RCC 7860 (cell line): ENCODE measurements around the gene TANGO2.

Experiments used
- DNase-seq: peaks from one replicate; pipeline ENCODE4 v3.0.0-alpha.2; 2015; ENCODE audit warnings: low spot score
- FAIRE-seq: peaks from 2 replicates; lab custom pipeline; 2012; peaks lifted over from hg19 to GRCh38; lab: Jason Lieb, UNC

Gene TANGO2

DNA sequence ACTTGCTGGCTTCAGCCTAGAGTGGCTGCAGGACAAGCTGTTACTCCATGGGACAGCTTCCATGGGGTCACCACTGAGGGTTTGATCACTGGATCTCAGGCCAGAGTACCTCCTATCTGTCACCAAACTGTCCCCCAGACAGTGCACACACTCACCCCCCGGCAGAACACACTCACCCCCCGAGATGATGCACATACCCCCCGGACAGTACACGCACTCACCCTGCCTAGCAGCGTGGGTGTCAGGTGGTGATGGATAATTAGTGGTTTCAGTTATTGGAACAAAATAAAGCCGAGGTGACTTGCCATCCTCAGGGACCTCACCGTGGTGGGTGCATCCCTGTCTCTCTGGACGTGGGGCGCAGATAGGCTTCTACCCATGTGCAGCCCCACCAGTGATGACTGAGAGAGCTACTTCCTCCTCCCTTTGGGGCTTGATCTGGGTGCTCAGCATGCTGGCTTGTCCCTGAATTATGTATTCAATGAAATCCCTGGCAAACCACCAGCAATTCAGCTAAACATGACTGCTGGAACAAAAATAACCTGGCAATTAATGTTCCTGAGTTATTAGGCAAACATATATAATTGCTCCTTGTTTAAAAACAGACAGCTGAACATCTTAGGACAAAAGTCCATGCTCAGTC, 18.9 kb downstream of the TANGO2 start:
- FAIRE-seq (no peak), DNase-seq (no peak)

DNA sequence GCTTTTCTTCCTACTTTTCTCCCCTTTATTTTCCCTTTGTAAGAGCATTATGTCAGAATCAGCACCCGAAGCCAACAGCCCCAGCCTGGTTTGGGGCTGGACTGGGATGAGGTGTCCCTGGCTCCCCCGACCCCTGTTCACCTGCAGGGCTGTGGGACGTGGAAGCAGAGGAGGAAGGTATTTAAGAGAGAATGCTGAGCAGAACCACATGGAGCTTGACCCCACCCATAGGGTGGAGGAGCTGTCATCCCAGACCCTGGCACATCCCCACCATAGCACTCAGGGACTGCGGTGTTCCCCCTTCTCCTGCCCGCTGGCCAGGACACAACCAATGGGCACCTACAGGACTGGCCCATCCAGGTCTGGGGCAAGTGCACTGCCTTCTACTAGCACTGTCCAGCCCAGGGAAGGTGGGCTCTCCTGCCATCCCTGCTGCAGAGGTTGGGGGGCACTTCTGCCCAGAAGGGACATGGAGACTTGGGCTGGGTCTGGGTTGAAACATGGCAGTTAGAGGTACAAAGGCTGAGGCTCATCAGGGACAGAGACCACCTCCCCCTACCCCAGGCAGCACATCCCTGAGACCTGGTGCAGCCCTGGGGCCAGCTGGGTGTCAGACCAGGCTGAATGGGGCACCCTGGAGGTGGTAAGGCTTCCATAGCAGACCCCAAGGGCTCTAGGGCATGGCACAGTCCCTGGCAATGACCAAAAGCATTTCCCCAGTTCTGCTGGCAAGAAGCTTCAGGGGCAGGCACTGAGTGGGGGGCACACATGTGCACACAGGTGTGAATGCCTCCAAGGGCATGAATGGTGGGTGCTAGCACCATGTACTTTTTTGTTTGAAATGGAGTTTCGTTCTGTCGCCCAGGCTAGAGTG, 19.7 kb downstream of the TANGO2 start:
- no peak for DNase-seq
- no peak for FAIRE-seq

GRCh38 chr22:20043057-20043996, 22.4 kb downstream of the TANGO2 start:
- FAIRE-seq, result no peak
- no peak for DNase-seq

GRCh38 chr22:20043997-20044342, 23.1 kb downstream of the TANGO2 start:
- DNase-seq (no peak), FAIRE-seq (no peak)

DNA sequence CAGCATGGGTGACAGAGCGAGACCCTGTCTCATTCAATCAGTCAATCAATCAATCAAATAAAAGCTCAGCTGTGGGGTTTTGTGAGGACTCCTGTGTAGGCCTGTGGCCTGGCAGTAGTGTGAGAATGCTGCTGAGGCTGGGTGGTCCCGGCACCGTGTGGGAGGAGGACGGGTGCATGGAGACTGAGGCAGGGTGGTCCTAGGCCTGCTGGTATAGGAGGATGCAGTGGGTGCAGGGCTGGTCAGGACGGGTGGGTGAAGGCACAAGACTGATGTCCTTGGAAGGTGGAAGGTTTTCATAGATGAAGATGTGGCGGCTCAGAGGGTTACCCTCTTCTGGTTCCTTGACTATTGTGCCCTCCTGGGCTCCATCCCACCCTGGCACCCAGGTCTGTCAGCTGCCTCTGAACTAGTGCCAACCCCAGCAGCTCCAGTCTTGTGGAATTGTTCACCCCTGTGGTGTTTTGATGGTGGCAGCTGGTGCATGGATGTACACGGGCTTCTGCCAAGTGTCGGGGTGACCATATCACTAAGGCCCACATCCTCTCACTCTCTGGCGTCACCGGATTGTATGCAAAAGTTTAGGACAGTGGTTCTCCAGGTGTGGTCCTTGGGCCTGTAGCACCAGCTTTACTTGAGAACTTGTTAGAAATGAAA, 23.7 kb downstream of the TANGO2 start:
- no peak for DNase-seq
- no peak for FAIRE-seq

GRCh38 chr22:20046730-20047129, 25.8 kb downstream of the TANGO2 start:
- DNase-seq, result no peak
- FAIRE-seq, result no peak

GRCh38 chr22:20051927-20052308, 31.0 kb downstream of the TANGO2 start:
- DNase-seq (no peak), FAIRE-seq (no peak)

DNA sequence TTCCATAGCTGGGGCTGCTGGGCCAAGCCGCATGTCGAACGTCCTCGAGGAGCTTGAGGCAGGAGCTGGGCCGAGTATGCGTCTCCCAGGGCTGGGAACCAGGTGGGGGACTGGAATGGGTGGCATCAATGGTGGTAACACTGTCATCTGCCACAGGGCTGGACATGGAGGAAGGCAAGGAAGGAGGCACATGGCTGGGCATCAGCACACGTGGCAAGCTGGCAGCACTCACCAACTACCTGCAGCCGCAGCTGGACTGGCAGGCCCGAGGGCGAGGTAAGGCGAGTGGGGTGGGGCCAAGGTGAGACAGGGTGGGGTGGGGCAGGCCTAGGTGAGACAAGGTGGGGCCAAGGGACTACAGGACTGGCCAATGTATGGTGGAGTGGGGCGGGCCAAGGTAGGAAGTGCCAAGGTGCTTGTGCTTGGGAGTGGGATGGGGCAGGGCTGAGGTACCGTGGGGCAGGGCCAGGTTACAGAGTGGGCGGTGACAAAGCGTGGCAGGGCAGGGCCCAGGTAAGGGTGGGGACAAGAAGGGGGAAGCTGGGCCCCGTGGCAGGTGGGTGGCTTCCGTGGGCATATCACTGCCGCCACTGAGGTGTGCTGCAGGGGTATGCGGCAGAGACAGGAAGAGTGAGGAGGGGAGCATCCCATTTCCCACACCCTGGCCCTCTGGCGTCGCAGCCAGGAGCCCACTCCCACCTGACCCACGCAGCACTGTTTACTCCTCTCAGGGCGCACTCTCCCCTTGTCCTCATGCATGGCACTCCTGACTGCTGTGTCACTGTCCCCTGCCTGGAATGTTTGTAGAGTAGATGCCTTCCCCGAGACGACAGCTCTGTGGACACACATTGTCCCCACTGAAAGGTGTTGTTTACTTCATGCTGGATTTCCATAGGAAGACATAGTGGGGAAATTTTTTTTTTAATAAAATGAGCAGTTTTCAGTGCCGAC, 31.7 kb downstream of the TANGO2 start:
- no peak for DNase-seq

DNA sequence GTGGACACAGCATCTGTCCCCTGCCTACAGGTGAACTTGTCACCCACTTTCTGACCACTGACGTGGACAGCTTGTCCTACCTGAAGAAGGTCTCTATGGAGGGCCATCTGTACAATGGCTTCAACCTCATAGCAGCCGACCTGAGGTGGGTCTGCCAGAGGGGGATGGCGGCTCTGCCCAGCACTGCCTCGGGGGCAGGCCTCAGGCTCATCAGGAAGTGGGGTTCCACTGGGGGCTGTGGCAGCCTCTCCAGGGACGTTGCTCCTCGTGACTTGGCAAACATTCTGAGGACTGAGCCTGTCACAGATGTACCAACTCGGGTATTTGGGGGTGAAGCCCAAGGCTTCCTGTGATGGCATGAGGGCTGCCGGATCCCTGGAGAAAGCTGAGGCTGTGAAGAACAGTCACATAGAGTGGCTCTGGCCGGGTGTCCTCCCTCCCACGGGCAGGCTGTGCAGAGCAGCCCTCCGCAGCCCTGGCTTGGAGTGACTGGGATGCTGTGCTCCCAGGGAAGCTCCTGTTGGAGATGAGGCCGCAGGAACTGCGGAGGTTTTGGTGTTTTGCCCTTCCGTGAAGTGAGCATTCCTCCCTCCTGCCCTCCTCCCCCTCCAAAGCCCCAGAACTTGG, 32.6 kb downstream of the TANGO2 start:
- FAIRE-seq, result no peak
- DNase-seq, result no peak

More for the DNA sequence above, 31.7 kb downstream of the TANGO2 start:
- FAIRE-seq, result no peak

GRCh38 chr22:20054034-20054427, 33.1 kb downstream of the TANGO2 start:
- FAIRE-seq, result no peak
- no peak for DNase-seq

GRCh38 chr22:20054485-20054884, 33.6 kb downstream of the TANGO2 start:
- no peak for FAIRE-seq
- DNase-seq, result no peak

DNA sequence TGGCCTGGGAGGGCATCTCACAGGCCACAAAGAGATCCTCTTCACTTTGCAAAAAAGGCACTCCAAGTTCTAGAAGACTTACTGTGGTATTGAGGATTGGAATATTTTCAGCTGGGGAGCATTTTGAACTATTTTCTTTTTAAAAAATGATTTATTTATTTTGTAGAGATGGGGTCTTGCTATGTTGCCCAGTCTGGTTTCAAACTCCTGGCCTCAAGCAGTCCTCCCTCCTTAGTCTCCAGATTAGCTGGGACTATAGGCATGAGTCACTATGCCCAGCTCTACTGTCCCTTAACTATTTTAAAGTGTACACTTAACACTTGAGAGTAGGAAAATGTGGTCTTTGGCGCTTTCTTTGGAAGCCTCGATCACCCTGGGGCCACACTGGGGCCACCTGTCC, 34.2 kb downstream of the TANGO2 start:
- DNase-seq, result no peak
- no peak for FAIRE-seq

GRCh38 chr22:20055654-20056053, 34.7 kb downstream of the TANGO2 start:
- FAIRE-seq, result no peak
- DNase-seq, result no peak

DNA sequence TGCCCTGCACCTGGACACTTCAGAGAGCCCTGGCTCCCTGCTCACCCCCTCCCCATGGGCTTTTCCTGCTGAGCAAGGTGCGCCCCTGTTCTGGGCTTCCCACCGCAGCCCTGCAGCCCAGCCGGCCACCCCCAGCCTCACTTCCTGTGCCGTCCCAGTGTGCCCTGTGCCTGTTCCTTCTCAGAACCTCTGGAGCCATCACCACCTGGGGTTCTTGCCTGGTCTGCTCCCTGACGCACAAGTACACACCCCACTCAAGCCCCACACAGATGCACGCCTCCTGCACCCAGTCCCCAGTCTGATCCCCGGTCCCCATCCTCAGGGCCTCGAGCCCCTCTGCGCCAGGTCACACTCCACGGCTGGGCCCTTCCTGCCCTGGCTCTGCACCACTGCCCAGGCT, 35.3 kb downstream of the TANGO2 start:
- DNase-seq (no peak), FAIRE-seq (no peak)

DNA sequence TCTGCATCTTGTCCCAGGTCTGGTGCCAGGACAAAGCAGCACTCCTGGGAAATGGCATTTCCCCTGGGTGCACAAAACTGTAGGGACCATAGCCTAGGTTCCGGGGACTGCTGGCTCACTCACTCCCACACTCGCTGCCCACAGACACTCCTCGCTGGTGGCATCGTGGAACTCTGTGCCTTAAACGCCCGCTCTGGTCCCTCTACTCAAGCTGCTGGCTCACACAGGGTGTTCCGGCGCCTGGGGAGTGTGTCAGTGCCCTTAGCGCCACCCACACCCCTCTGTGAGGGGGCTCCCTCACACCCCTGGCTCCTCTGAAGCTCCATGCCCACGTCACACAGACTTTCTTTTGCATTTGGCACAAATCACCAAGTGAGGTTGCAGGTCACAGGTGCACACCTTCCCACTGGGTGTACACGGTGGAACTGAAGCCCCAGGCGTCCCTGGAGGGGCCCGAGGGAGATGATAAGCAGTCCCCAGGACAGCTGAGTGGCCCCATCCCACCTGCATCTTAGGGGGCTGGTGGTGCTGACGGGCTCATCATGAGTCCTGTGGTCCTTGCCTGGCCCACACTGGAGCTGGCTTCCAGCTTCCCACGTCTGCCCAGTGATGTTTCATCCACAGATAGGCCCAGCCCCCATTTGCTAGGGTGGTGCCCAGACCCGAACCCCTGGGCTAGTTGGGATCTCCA, 35.9 kb downstream of the TANGO2 start:
- DNase-seq, result no peak
- no peak for FAIRE-seq

GRCh38 chr22:20057596-20058268, 36.8 kb downstream of the TANGO2 start:
- DNase-seq (no peak), FAIRE-seq (no peak)

- DNase-seq (no peak), FAIRE-seq (no peak)
These were observed 38.3 kb downstream of the TANGO2 start for GRCh38 chr22:20058989-20059770.
